HUES6 (cell line): ENCODE measurements around the gene ZNF366.

Experiments used
- H3K27ac ChIP-seq: 2 replicates; pipeline ENCODE4 v1.7.0; 2013; ENCODE audit warnings: low read depth, mild to moderate bottlenecking, low read length, inconsistent platforms
- H3K27me3 ChIP-seq: 2 replicates; pipeline ENCODE4 v1.6.1; 2013; ENCODE audit warnings: low read length; ENCODE audit not compliant: control insufficient read depth, insufficient read depth
- H3K36me3 ChIP-seq: 2 replicates; pipeline ENCODE4 v1.6.1; 2013; ENCODE audit warnings: low read length; ENCODE audit not compliant: control insufficient read depth, insufficient read depth
- H3K4me1 ChIP-seq: 2 replicates; pipeline ENCODE4 v1.6.1; 2013; ENCODE audit warnings: low read length; ENCODE audit not compliant: control insufficient read depth, insufficient read depth
- H3K4me3 ChIP-seq: 2 replicates; pipeline ENCODE4 v1.5.1; 2013; ENCODE audit warnings: low read depth, low read length
- H3K9ac ChIP-seq: one replicate; pipeline ENCODE4 v1.6.1; 2013; ENCODE audit warnings: mild to moderate bottlenecking, low read length
- H3K9me3 ChIP-seq: 2 replicates; pipeline ENCODE4 v1.6.1; 2013; ENCODE audit warnings: low read depth, low read length; ENCODE audit not compliant: control insufficient read depth, insufficient read depth

Gene ZNF366

GRCh38 chr5:72439192-72439591 lies 68.0 kb downstream of the ZNF366 start:
- H3K4me1 ChIP-seq: peaks cover 3% of the 10 kb centered on the region; the same call in 1 of the 2 replicates
- H3K36me3 ChIP-seq: no peaks in the 10 kb centered on the region
- H3K4me3 ChIP-seq: no peak overlapping the region
- no peak overlapping the region for H3K27ac ChIP-seq
- no peaks in the 10 kb centered on the region for H3K9me3 ChIP-seq
- H3K9ac ChIP-seq: no peak overlapping the region
- no peaks in the 10 kb centered on the region for H3K27me3 ChIP-seq

- H3K36me3 ChIP-seq: no peaks in the 10 kb centered on the region
- peaks cover 3% of the 10 kb centered on the region; the same call in 1 of the 2 replicates for H3K4me1 ChIP-seq
- no peaks in the 10 kb centered on the region for H3K27me3 ChIP-seq
- no peak overlapping the region for H3K4me3 ChIP-seq
- no peak overlapping the region for H3K27ac ChIP-seq
- no peak overlapping the region for H3K9ac ChIP-seq
- H3K9me3 ChIP-seq: no peaks in the 10 kb centered on the region
Measured at GRCh38 chr5:72438141-72438540, 69.1 kb downstream of the ZNF366 start.

GRCh38 chr5:72436796-72437471 lies 70.3 kb downstream of the ZNF366 start:
- Histone ChIP-seq H3K4me3 (no peak overlapping the region), H3K9ac (no peak overlapping the region), H3K27me3 (no peaks in the 10 kb centered on the region)

GRCh38 chr5:72434781-72435437 lies 72.3 kb downstream of the ZNF366 start:
- peaks cover 3% of the 10 kb centered on the region; the same call in 1 of the 2 replicates for H3K4me1 ChIP-seq
- no peak overlapping the region for H3K9ac ChIP-seq
- no peak overlapping the region for H3K27ac ChIP-seq
- no peaks in the 10 kb centered on the region for H3K36me3 ChIP-seq
- no peak overlapping the region for H3K4me3 ChIP-seq
- H3K27me3 ChIP-seq: no peaks in the 10 kb centered on the region
- no peaks in the 10 kb centered on the region for H3K9me3 ChIP-seq

More at GRCh38 chr5:72436796-72437471, 70.3 kb downstream of the ZNF366 start:
- H3K4me1 ChIP-seq: peaks cover 3% of the 10 kb centered on the region; the same call in 1 of the 2 replicates
- no peaks in the 10 kb centered on the region for H3K36me3 ChIP-seq
- H3K27ac ChIP-seq: no peak overlapping the region
- H3K9me3 ChIP-seq: no peaks in the 10 kb centered on the region

- H3K9ac ChIP-seq: no peak overlapping the region
- H3K4me3 ChIP-seq: no peak overlapping the region
- H3K4me1 ChIP-seq: peaks cover 3% of the 10 kb centered on the region; the same call in 1 of the 2 replicates
- H3K36me3 ChIP-seq: no peaks in the 10 kb centered on the region
- H3K27ac ChIP-seq: no peak overlapping the region
- no peaks in the 10 kb centered on the region for H3K9me3 ChIP-seq
- H3K27me3 ChIP-seq: no peaks in the 10 kb centered on the region
Measured at GRCh38 chr5:72434056-72434780, 73.0 kb downstream of the ZNF366 start.

GRCh38 chr5:72433522-72433921 lies 73.7 kb downstream of the ZNF366 start:
- H3K36me3 ChIP-seq: no peaks in the 10 kb centered on the region
- H3K4me1 ChIP-seq: peaks cover under 1% of the 10 kb centered on the region; the same call in 1 of the 2 replicates
- no peak overlapping the region for H3K4me3 ChIP-seq
- no peaks in the 10 kb centered on the region for H3K27me3 ChIP-seq
- H3K9me3 ChIP-seq: no peaks in the 10 kb centered on the region
- no peak overlapping the region for H3K27ac ChIP-seq
- no peak overlapping the region for H3K9ac ChIP-seq

GRCh38 chr5:72428669-72429068 lies 78.5 kb downstream of the ZNF366 start:
- no peaks in the 10 kb centered on the region for H3K27me3 ChIP-seq
- H3K27ac ChIP-seq: no peak overlapping the region
- H3K9ac ChIP-seq: no peak overlapping the region
- H3K36me3 ChIP-seq: no peaks in the 10 kb centered on the region
- no peak overlapping the region for H3K4me3 ChIP-seq
- H3K9me3 ChIP-seq: no peaks in the 10 kb centered on the region
- no peaks in the 10 kb centered on the region; the same call in 1 of the 2 replicates for H3K4me1 ChIP-seq

- H3K27ac ChIP-seq: no peak overlapping the region
- no peak overlapping the region for H3K9ac ChIP-seq
- no peaks in the 10 kb centered on the region; the same call in 1 of the 2 replicates for H3K4me1 ChIP-seq
- H3K9me3 ChIP-seq: no peaks in the 10 kb centered on the region
- no peak overlapping the region for H3K4me3 ChIP-seq
- H3K36me3 ChIP-seq: no peaks in the 10 kb centered on the region
- no peaks in the 10 kb centered on the region for H3K27me3 ChIP-seq
Measured at GRCh38 chr5:72427488-72428437, 79.4 kb downstream of the ZNF366 start.

GRCh38 chr5:72427016-72427415 lies 80.2 kb downstream of the ZNF366 start:
- H3K9ac ChIP-seq: no peak overlapping the region
- no peaks in the 10 kb centered on the region for H3K36me3 ChIP-seq
- H3K4me1 ChIP-seq: no peaks in the 10 kb centered on the region; the same call in 1 of the 2 replicates
- H3K27ac ChIP-seq: no peak overlapping the region
- H3K9me3 ChIP-seq: no peaks in the 10 kb centered on the region
- H3K4me3 ChIP-seq: no peak overlapping the region
- no peaks in the 10 kb centered on the region for H3K27me3 ChIP-seq

- no peaks in the 10 kb centered on the region for H3K9me3 ChIP-seq
- H3K36me3 ChIP-seq: no peaks in the 10 kb centered on the region
- no peak overlapping the region for H3K4me3 ChIP-seq
- no peak overlapping the region for H3K27ac ChIP-seq
- H3K27me3 ChIP-seq: no peaks in the 10 kb centered on the region
- no peak overlapping the region for H3K9ac ChIP-seq
- H3K4me1 ChIP-seq: no peaks in the 10 kb centered on the region; the same call in 1 of the 2 replicates
Measured at GRCh38 chr5:72426019-72426418, 81.2 kb downstream of the ZNF366 start.
